Measurements from ENCODE around the gene SOCS7.

- TF ChIP-seq CTCF (IDR thresholded peaks at IDR 0.05): no peak
- no peak for TF ChIP-seq POLR2A (IDR thresholded peaks at IDR 0.05)
- TF ChIP-seq POLR2AphosphoS5 (IDR thresholded peaks at IDR 0.05; ENCODE audit: insufficient read depth in 1 of 2, low read depth in 1 of 2): no peak
Measured at GRCh38 chr17:38353668-38354067, 2.0 kb downstream of the SOCS7 start.
